H9 (cell line): ENCODE results near the gene KANSL3. TPM values are rescaled to one million over a fixed set of nuclear protein-coding genes. Genes with fewer than 3 reads are reported as not detected.

Experiments used
- DNase-seq: peaks from one replicate; pipeline ENCODE4 v3.0.0-alpha.2; 2017
- H2AFZ ChIP-seq: one replicate; pipeline ENCODE4 v1.6.1; 2013; ENCODE audit warnings: mild to moderate bottlenecking, low read length, control low read depth, moderate library complexity
- H2AK5ac ChIP-seq: 2 replicates; pipeline ENCODE4 v1.6.1; 2013; ENCODE audit warnings: low read length, control low read depth, mixed read lengths; ENCODE audit not compliant: insufficient read length
- H2BK120ac ChIP-seq: one replicate; pipeline ENCODE4 v1.6.1; 2013; ENCODE audit warnings: low read depth, mild to moderate bottlenecking, low read length, control low read depth, inconsistent platforms; ENCODE audit not compliant: poor library complexity, severe bottlenecking
- H2BK12ac ChIP-seq: 2 replicates; pipeline ENCODE4 v1.6.1; 2013; ENCODE audit warnings: low read length, control low read depth, mixed read lengths, low read depth; ENCODE audit not compliant: insufficient read length
- H2BK15ac ChIP-seq: 2 replicates; pipeline ENCODE4 v1.6.1; 2013; ENCODE audit warnings: low read depth, low read length, control low read depth
- H2BK20ac ChIP-seq: one replicate; pipeline ENCODE4 v1.6.1; 2013; ENCODE audit warnings: low read depth, mild to moderate bottlenecking, low read length, control low read depth, inconsistent platforms; ENCODE audit not compliant: poor library complexity, severe bottlenecking
- H2BK5ac ChIP-seq: 2 replicates; pipeline ENCODE4 v1.6.1; 2013; ENCODE audit warnings: low read length, control low read depth, mixed read lengths; ENCODE audit not compliant: insufficient read length
- H3K14ac ChIP-seq: 2 replicates; pipeline ENCODE4 v1.6.1; 2013; ENCODE audit warnings: low read length, control low read depth; ENCODE audit not compliant: insufficient read depth
- H3K18ac ChIP-seq: 2 replicates; pipeline ENCODE4 v1.6.1; 2013; ENCODE audit warnings: low read depth, mild to moderate bottlenecking, mixed read lengths, low read length, control low read depth; ENCODE audit not compliant: insufficient read length
- H3K23ac ChIP-seq: 2 replicates; pipeline ENCODE4 v1.6.1; 2013; ENCODE audit warnings: low read length, control low read depth, mixed read lengths, low read depth; ENCODE audit not compliant: insufficient read length
- H3K23me2 ChIP-seq: 2 replicates; pipeline ENCODE4 v1.6.1; 2013; ENCODE audit warnings: low read depth, mild to moderate bottlenecking, mixed read lengths, low read length, control low read depth; ENCODE audit not compliant: insufficient read length, poor library complexity, severe bottlenecking
- H3K27ac ChIP-seq: 2 replicates; pipeline ENCODE4 v1.5.1; 2013; ENCODE audit warnings: low read length, control low read depth, mixed read lengths, low read depth; ENCODE audit not compliant: insufficient read length
- H3K27me3 ChIP-seq: 2 replicates; pipeline ENCODE4 v1.6.1; 2013; ENCODE audit warnings: low read length, control low read depth, inconsistent platforms; ENCODE audit not compliant: insufficient read depth
- H3K4ac ChIP-seq: 2 replicates; pipeline ENCODE4 v1.6.1; 2013; ENCODE audit warnings: low read depth, mild to moderate bottlenecking, control low read depth, inconsistent platforms, low read length, moderate library complexity
- H3K4me1 ChIP-seq: 2 replicates; pipeline ENCODE4 v1.6.1; 2013; ENCODE audit warnings: low read length, control low read depth, inconsistent platforms; ENCODE audit not compliant: insufficient read depth
- H3K4me2 ChIP-seq: 2 replicates; pipeline ENCODE4 v1.6.1; 2013; ENCODE audit warnings: low read length, control low read depth, mixed read lengths; ENCODE audit not compliant: insufficient read length, insufficient read depth
- H3K56ac ChIP-seq: 2 replicates; pipeline ENCODE4 v1.6.1; 2013; ENCODE audit warnings: low read depth, mild to moderate bottlenecking, mixed read lengths, low read length, control low read depth; ENCODE audit not compliant: insufficient read length
- H3K79me1 ChIP-seq: 2 replicates; pipeline ENCODE4 v1.6.1; 2013; ENCODE audit warnings: low read depth, mild to moderate bottlenecking, moderate library complexity, low read length, control low read depth, inconsistent platforms; ENCODE audit not compliant: insufficient read depth, poor library complexity, severe bottlenecking
- H3K79me2 ChIP-seq: 2 replicates; pipeline ENCODE4 v1.6.1; 2013; ENCODE audit warnings: low read length, control low read depth, inconsistent platforms; ENCODE audit not compliant: insufficient read depth
- H3K9ac ChIP-seq: 2 replicates; pipeline ENCODE4 v1.6.1; 2013; ENCODE audit warnings: low read length, control low read depth, mixed read lengths; ENCODE audit not compliant: insufficient read length; ENCODE audit errors: extremely low read depth
- H3K9me3 ChIP-seq: one replicate; pipeline ENCODE4 v1.6.1; 2013; ENCODE audit warnings: low read depth, low read length, inconsistent platforms; ENCODE audit not compliant: control insufficient read depth
- H3T11ph ChIP-seq: one replicate; pipeline ENCODE4 v1.6.1; 2013; ENCODE audit warnings: mild to moderate bottlenecking, low read length, control low read depth, inconsistent platforms
- H4K20me1 ChIP-seq: one replicate; pipeline ENCODE4 v1.6.1; 2013; ENCODE audit not compliant: control insufficient read depth, insufficient read length, insufficient read depth
- H4K5ac ChIP-seq: 2 replicates; pipeline ENCODE4 v1.6.1; 2013; ENCODE audit warnings: low read depth, mild to moderate bottlenecking, mixed read lengths, low read length, control low read depth; ENCODE audit not compliant: insufficient read length
- H4K8ac ChIP-seq: replicated peaks from 2 replicates; pipeline ENCODE4 v1.6.1; 2013; ENCODE audit warnings: low read length, control low read depth, mixed read lengths, low read depth; ENCODE audit not compliant: insufficient read length
- H4K91ac ChIP-seq: 2 replicates; pipeline ENCODE4 v1.6.1; 2013; ENCODE audit warnings: low read depth, mild to moderate bottlenecking, moderate library complexity, mixed read lengths, low read length, control low read depth; ENCODE audit not compliant: insufficient read length
- H3K27ac Mint-ChIP-seq, 3 experiments: 2 replicates in 2 of 3; 3 replicates in 1 of 3; pipeline ENCODE4 v1.8.0; 2020 to 2021; ENCODE audit warnings: mixed read lengths in 3 of 3, mild to moderate bottlenecking in 1 of 3, moderate library complexity in 1 of 3
- H3K27me3 Mint-ChIP-seq: 2 replicates; pipeline ENCODE4 v1.8.0; 2021; ENCODE audit warnings: low read depth, mild to moderate bottlenecking, moderate library complexity, mixed read lengths
- H3K36me3 Mint-ChIP-seq, 3 experiments: 2 replicates in 2 of 3; 3 replicates in 1 of 3; pipeline ENCODE4 v1.8.0; 2020 to 2021; ENCODE audit warnings: low read depth in 3 of 3, mixed read lengths in 3 of 3; ENCODE audit not compliant: insufficient read depth in 1 of 3
- H3K4me1 Mint-ChIP-seq, 2 experiments: 2 replicates each; pipeline ENCODE4 v1.8.0; 2020; ENCODE audit warnings: mixed read lengths in 2 of 2
- H3K4me3 Mint-ChIP-seq, 2 experiments: 2 replicates in 1 of 2; 3 replicates in 1 of 2; pipeline ENCODE4 v1.8.0; 2020 to 2021; ENCODE audit warnings: mild to moderate bottlenecking in 2 of 2, mixed read lengths in 2 of 2, moderate library complexity in 1 of 2
- H3K9me3 Mint-ChIP-seq, 2 experiments: 2 replicates in 1 of 2; 3 replicates in 1 of 2; pipeline ENCODE4 v1.8.0; 2020; ENCODE audit warnings: mild to moderate bottlenecking in 2 of 2, mixed read lengths in 2 of 2, moderate library complexity in 1 of 2
- CTCF ChIP-seq: fragments of 200-600 bp; sonication (generic); conservative IDR thresholded peaks from 3 replicates; pipeline ENCODE4 v1.8.0; 2021; ENCODE audit warnings: antibody characterized with exemption, mild to moderate bottlenecking
- WGBS: extraction: QIAGEN DNeasy Blood & Tissue Kit; methylation state at CpG from one replicate; pipeline ENCODE4 v1.1.7; 2013; ENCODE audit warnings: missing lambda C conversion rate, low lambda C conversion rate, mixed read lengths; ENCODE audit not compliant: insufficient read length; ENCODE audit errors: extremely low coverage; 5-methylcytosine and 5-hydroxymethylcytosine counted together
- total RNA-seq: library from RNA; stranded (reverse); gene quantifications from 2 replicates; pipeline ENCODE4 v1.2.1, GENCODE V29; 2021

The KANSL3 gene
- total RNA-seq, 1 experiment from 2014 or later, result 35.7 TPM

DNA sequence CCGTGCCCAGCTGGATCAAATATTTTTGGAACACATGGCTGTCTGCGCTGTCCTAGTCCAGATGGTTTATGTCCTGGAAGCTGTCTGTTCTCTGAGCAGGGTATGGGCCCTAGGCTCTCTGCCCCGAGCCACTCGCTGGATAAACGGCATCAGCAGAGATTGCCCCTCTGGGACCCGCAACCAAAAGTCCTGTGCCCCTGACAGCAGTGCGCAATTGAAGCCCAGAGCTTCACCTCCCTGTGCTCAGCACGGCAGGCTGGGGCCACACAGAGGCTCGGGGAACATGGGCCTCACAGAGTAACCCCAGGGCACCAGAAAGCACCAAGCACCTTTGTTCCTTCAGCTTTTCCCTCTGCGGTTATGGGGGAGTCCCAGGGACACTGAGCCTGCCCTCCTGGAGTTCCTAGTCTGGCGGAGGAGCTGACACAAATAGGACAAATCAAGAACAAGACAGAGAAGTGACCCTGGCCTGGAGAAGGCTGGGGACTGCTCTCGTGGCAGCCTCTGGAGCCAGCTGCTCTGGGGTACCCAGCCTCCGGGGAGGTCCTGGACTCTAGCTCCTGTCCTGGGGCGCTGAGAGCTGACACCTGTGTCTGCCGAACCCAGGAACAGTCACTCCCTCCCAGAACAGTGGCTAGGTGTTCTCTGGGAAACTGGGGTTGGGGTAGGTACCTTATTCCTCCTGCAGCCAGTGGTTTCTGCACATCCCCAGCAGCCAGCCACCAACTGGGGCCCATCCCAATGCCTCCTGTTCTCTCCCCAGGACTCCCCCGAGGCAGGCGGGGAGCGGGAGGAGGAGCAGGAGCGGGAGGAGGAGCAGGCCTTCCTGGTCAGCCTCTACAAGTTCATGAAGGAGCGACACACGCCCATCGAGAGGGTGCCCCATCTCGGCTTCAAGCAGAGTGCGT is 89.3 kb downstream of the KANSL3 start:
- H2BK5ac ChIP-seq, result no peak overlapping the region
- 0 out of 2 replicates have a peak overlapping the region, but pooled peaks have one; percentile 45 for H2BK15ac ChIP-seq
- H3K23ac ChIP-seq, result no peak overlapping the region
- no peaks in the 10 kb centered on the region for H3K9me3 ChIP-seq
- no peak overlapping the region for H4K91ac ChIP-seq
- H2AFZ ChIP-seq, result no peak overlapping the region
- TF ChIP-seq CTCF, result no peak
- no peaks in the 10 kb centered on the region for H3K79me1 ChIP-seq
- no peak overlapping the region for H3K56ac ChIP-seq
- no CpG with 5 or more reads among the region's 24 CpGs for WGBS
- no peaks in the 10 kb centered on the region for H4K20me1 ChIP-seq
- no peaks in the 10 kb centered on the region for H3K23me2 ChIP-seq
- H3K18ac ChIP-seq, result no peak overlapping the region
- no peak overlapping the region for H2BK12ac ChIP-seq
- no peaks in the 10 kb centered on the region for H3K27me3 ChIP-seq
- no peak overlapping the region for H3K27ac ChIP-seq
- H3K14ac ChIP-seq, result no peak overlapping the region; the same call in 1 of the 2 replicates
- H3K9ac ChIP-seq, result no peak overlapping the region
- no peaks in the 10 kb centered on the region for H3K4me1 ChIP-seq
- DNase-seq, result no peak
- Mint-ChIP-seq H3K27me3 (peaks cover 10% of the 10 kb centered on the region), H3K4me3 (no peak overlapping the region), H3K9me3 (peaks cover 4 to 5% of the 10 kb centered on the region in 2 experiments; a peak in 3 of 5 replicates), H3K27ac (no peak overlapping the region), H3K36me3 (peaks cover 4 to 6% (median 5%) of the 10 kb centered on the region in 3 experiments), H3K4me1 (peaks cover 11 to 18% of the 10 kb centered on the region in 2 experiments)
- H2BK20ac ChIP-seq, result no peak overlapping the region
- H3T11ph ChIP-seq, result no peak overlapping the region
- no peak overlapping the region for H4K8ac ChIP-seq
- H3K79me2 ChIP-seq, result no peaks in the 10 kb centered on the region
- no peak overlapping the region for H3K4ac ChIP-seq
- no peak overlapping the region for H2AK5ac ChIP-seq
- H2BK120ac ChIP-seq, result no peak overlapping the region
- H3K4me2 ChIP-seq, result no peak overlapping the region
- no peak overlapping the region for H4K5ac ChIP-seq
